GM23338 (cell line): ENCODE results near the gene SSTR3. TPM values are rescaled to one million over a fixed set of nuclear protein-coding genes. Genes with fewer than 3 reads are reported as not detected.

Source experiments
- ATAC-seq: fragments of 200-7000 bp; cut with Tn5 transposase; 3 replicates; pipeline ENCODE4 v1.9.1; 2020
- DNase-seq: peaks from one replicate; pipeline ENCODE4 v3.0.0-alpha.2; 2015; ENCODE audit warnings: low spot score
- H2AFZ ChIP-seq: fragments of 200-600 bp; sonication (generic); 2 replicates; pipeline ENCODE4 v1.8.0; 2016; ENCODE audit warnings: antibody characterized with exemption, mild to moderate bottlenecking, moderate library complexity
- H3F3A ChIP-seq: fragments of 200-600 bp; sonication (generic); replicated peaks from 2 replicates; pipeline ENCODE4 v1.8.0; 2017; ENCODE audit warnings: antibody characterized with exemption, mixed run types, low read depth
- H3K27ac ChIP-seq: fragments of 200-600 bp; sonication (generic); 2 replicates; pipeline ENCODE4 v1.6.1; 2016; ENCODE audit warnings: low read depth
- H3K27me3 ChIP-seq: fragments of 200-600 bp; sonication (generic); 2 replicates; pipeline ENCODE4 v1.8.0; 2016; ENCODE audit warnings: mild to moderate bottlenecking, mixed run types, moderate library complexity; ENCODE audit not compliant: insufficient read depth
- H3K36me3 ChIP-seq: fragments of 200-600 bp; sonication (generic); 2 replicates; pipeline ENCODE4 v1.8.0; 2016; ENCODE audit warnings: mild to moderate bottlenecking; ENCODE audit not compliant: insufficient read depth
- H3K4me1 ChIP-seq: fragments of 200-600 bp; sonication (generic); 2 replicates; pipeline ENCODE4 v1.8.0; 2016; ENCODE audit warnings: mild to moderate bottlenecking, moderate library complexity; ENCODE audit not compliant: insufficient read depth
- H3K4me2 ChIP-seq: fragments of 200-600 bp; sonication (generic); 2 replicates; pipeline ENCODE4 v1.7.1; 2017; ENCODE audit warnings: mixed run types
- H3K4me3 ChIP-seq: fragments of 200-600 bp; sonication (generic); 2 replicates; pipeline ENCODE4 v1.6.1; 2016; ENCODE audit warnings: mixed run types
- H3K79me2 ChIP-seq: fragments of 200-600 bp; sonication (generic); replicated peaks from 2 replicates; pipeline ENCODE4 v1.8.0; 2017; ENCODE audit warnings: mild to moderate bottlenecking; ENCODE audit not compliant: insufficient read depth
- H3K9me2 ChIP-seq: fragments of 200-600 bp; sonication (generic); 2 replicates; pipeline ENCODE4 v1.8.0; 2017; ENCODE audit not compliant: insufficient read depth
- H4K20me1 ChIP-seq: fragments of 200-600 bp; sonication (generic); replicated peaks from 2 replicates; pipeline ENCODE4 v1.8.0; 2017; ENCODE audit warnings: mild to moderate bottlenecking; ENCODE audit not compliant: insufficient read depth
- H3K27ac Mint-ChIP-seq: 2 replicates; pipeline ENCODE4 v1.8.0; 2020; ENCODE audit warnings: inconsistent platforms, mild to moderate bottlenecking, moderate library complexity, mixed read lengths
- H3K27me3 Mint-ChIP-seq: 3 replicates; pipeline ENCODE4 v1.8.0; 2022; ENCODE audit warnings: low read depth, mild to moderate bottlenecking, moderate library complexity, mixed read lengths, inconsistent platforms; ENCODE audit not compliant: insufficient read depth, poor library complexity
- H3K36me3 Mint-ChIP-seq: 3 replicates; pipeline ENCODE4 v1.8.0; 2021; ENCODE audit warnings: low read depth, mild to moderate bottlenecking, inconsistent platforms, moderate library complexity, mixed read lengths
- H3K4me1 Mint-ChIP-seq: 3 replicates; pipeline ENCODE4 v1.8.0; 2020; ENCODE audit warnings: mild to moderate bottlenecking, inconsistent platforms, mixed read lengths
- H3K4me3 Mint-ChIP-seq: 3 replicates; pipeline ENCODE4 v1.8.0; 2021; ENCODE audit warnings: moderate library complexity, mild to moderate bottlenecking, inconsistent platforms, mixed read lengths
- H3K9me3 Mint-ChIP-seq: 3 replicates; pipeline ENCODE4 v1.8.0; 2020; ENCODE audit warnings: moderate library complexity, mild to moderate bottlenecking, inconsistent platforms, mixed read lengths
- CTCF ChIP-seq, 2 experiments: fragments of 200-600 bp in 1 of 2; sonication (generic) in 1 of 2; conservative IDR thresholded peaks; 2 replicates each; pipeline versions ENCODE4 v1.5.1 to v1.6.1; 2016 to 2017; ENCODE audit warnings: antibody characterized with exemption in 2 of 2, low read depth in 2 of 2, mild to moderate bottlenecking in 2 of 2, moderate library complexity in 1 of 2
- EZH2 ChIP-seq: fragments of 200-600 bp; sonication (generic); IDR thresholded peaks from one replicate; pipeline ENCODE4 v1.8.0; 2017; ENCODE audit warnings: antibody characterized with exemption, mild to moderate bottlenecking, low read depth; ENCODE audit not compliant: unreplicated experiment
- JUNB ChIP-seq: IDR thresholded peaks from one replicate; pipeline ENCODE4 v1.6.1; 2016; ENCODE audit warnings: antibody characterized with exemption; ENCODE audit not compliant: unreplicated experiment
- REST ChIP-seq: IDR thresholded peaks from one replicate; pipeline ENCODE4 v1.6.1; 2018; ENCODE audit warnings: antibody characterized with exemption; ENCODE audit not compliant: unreplicated experiment
- ZNF114 ChIP-seq: fragments of 250-450 bp; sonication (Bioruptor Pico); IDR thresholded peaks from 2 replicates; pipeline ENCODE4 v1.5.0; 2020; ENCODE audit warnings: mild to moderate bottlenecking, moderate library complexity
- polyA plus RNA-seq: library from polyadenylated mRNA; unstranded; fragments of >200 nt; fragmentation: Nextera tagmentation; extraction: Ambion mirVana; gene quantifications from 2 replicates; pipeline ENCODE4 v1.2.1, GENCODE V29; 2016
- total RNA-seq: library from RNA; depleted of rRNA; stranded (reverse); fragments of >200 nt; shearing (Covaris generic); gene quantifications from 2 replicates; pipeline ENCODE4 v1.2.3, GENCODE V29; 2014

SSTR3 gene
- total and polyA plus RNA-seq, 2 experiments from 2014 or later: 0.66 TPM; not detected in 1

GRCh38 chr22:37244114-37244921 lies 32.0 kb upstream of the SSTR3 start, which contains the start of gene RAC2:
Gene RAC2 (minus strand): TSS chr22:37244269. CDS start chr22:37244148, 121 bp downstream.
- Histone ChIP-seq H3K27ac (no peak within 1 kb of the TSS), H3K36me3 (no peaks in the 10 kb centered on the region), H3F3A (no peaks in the 10 kb centered on the region), H3K9me2 (no peaks in the 10 kb centered on the region), H3K79me2 (no peaks in the 10 kb centered on the region), H4K20me1 (no peaks in the 10 kb centered on the region), H3K27me3 (no peaks in the 10 kb centered on the region), H2AFZ (peak within 1 kb of the TSS; percentile 69), H3K4me3 (peak within 1 kb of the TSS; percentile 28; the same call in 1 of the 2 replicates), H3K4me2 (peak within 1 kb of the TSS; percentile 48; the same call in 1 of the 2 replicates), H3K4me1 (peaks cover 7% of the 10 kb centered on the region; the same call in 1 of the 2 replicates)
- ATAC-seq (peak; percentile 79), DNase-seq (peak; percentile 62)
- Mint-ChIP-seq H3K4me3 (peak within 1 kb of the TSS; percentile 27; the same call in 1 of the 3 replicates), H3K9me3 (no peaks in the 10 kb centered on the region), H3K36me3 (no peaks in the 10 kb centered on the region), H3K4me1 (peaks cover 18% of the 10 kb centered on the region), H3K27ac (no peak within 1 kb of the TSS), H3K27me3 (peaks cover 10% of the 10 kb centered on the region)
- TF ChIP-seq EZH2: no peak
- TF ChIP-seq JUNB: no peak

GRCh38 chr22:37243402-37244113 lies 31.3 kb upstream of the SSTR3 start:
- no peak for DNase-seq
- Histone ChIP-seq H3K27ac (no peak overlapping the region), H2AFZ (peak overlapping the region; percentile 69), H3K4me1 (peaks cover 7% of the 10 kb centered on the region; the same call in 1 of the 2 replicates), H3F3A (no peaks in the 10 kb centered on the region), H3K9me2 (no peaks in the 10 kb centered on the region), H3K4me2 (peak overlapping the region; percentile 48; the same call in 1 of the 2 replicates), H3K27me3 (no peaks in the 10 kb centered on the region), H3K4me3 (peak overlapping the region; percentile 28; the same call in 1 of the 2 replicates), H4K20me1 (no peaks in the 10 kb centered on the region), H3K79me2 (no peaks in the 10 kb centered on the region), H3K36me3 (no peaks in the 10 kb centered on the region)
- TF ChIP-seq CTCF (conservative IDR thresholded peaks at IDR 0.05; ENCODE audit: low read depth in 2 of 2) (no peak), ZNF114 (CRISPR knock-in tag) (no peak), REST (no peak)
- H3K27me3 Mint-ChIP-seq: peaks cover 12% of the 10 kb centered on the region
- no peaks in the 10 kb centered on the region for H3K9me3 Mint-ChIP-seq
- no peak for ATAC-seq
- no peak overlapping the region for H3K4me3 Mint-ChIP-seq
- H3K27ac Mint-ChIP-seq: no peak overlapping the region
- no peaks in the 10 kb centered on the region for H3K36me3 Mint-ChIP-seq
- H3K4me1 Mint-ChIP-seq: peaks cover 19% of the 10 kb centered on the region
